ENCODE data around the gene DAB2IP.

Gene DAB2IP

DNA sequence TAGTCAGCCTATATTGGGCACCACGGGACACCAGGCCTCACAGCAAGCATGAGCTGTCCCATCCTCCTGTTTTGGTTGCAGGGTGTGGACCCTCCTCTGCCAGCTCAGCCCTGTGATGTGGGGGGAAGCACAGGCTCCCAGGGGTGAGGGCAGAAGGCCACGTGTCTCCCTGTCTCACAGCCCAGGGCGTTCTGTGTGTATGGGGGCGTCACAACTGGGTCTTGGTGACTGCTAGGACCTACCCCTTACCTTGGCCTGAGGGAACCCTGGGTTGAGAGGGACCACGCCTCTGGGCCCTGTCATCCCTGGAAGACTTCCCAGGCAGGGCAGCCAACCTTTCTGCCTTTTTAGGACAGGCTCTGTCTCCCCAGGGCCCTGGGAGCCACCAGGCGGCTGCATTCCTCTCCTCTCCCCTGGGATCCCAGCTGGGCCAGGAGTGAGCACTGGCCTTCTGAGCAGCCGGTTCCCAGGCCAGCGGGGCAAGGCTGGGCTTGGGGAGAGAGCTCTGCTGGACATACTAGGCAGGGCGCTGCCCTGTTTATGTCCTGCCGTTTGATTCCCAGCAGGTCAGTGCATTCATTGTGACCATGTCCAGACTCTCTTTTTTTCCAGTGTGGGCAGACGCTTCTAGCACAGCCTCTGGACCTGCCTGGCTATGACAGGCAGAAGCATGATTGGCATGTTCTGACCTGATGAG, 97.4 kb downstream of the DAB2IP start:
- no peak for DNase-seq

DNA sequence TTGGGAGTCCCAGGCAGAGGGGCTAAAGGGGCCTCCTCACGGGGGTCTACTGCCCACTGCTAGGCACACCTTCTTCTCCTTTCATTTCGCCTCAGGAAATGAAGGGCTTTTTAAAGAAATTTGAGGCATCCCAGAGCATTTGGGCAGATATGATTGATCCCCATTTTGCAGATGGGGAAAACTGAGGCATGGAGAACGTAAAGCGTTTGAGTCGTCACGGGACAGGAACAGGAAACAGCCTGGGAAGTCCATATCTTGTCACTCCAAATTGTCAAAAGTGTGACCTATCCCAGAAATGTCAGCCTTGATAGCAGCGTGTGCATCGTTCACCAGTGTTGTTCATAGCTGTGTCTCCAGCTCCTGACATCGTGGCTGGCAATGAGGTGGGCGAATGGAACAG, 98.2 kb downstream of the DAB2IP start:
- DNase-seq = no peak

DNA sequence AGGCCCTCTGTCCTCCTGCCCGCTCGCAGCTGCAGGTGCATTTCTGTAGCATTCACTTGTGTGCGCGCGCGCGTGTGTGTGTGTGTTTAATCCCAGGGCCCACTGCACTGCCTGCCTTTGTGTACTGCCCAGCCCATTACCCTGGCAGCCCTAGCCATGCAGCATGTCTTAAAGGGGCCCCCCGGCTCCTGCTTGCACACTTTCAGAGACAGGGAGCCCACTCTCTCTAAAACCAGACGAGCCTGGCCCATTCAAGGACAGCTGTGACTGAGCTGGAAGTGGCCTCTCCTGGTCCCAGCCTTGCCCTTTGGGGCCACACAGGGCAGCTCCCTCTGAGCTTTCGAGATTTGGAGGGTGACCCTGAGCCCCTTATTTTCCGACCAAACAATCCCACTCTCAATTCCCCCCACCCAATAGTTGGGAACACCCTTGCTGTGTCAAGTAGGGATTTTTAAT, 98.9 kb downstream of the DAB2IP start:
- DNase-seq = no peak

DNA sequence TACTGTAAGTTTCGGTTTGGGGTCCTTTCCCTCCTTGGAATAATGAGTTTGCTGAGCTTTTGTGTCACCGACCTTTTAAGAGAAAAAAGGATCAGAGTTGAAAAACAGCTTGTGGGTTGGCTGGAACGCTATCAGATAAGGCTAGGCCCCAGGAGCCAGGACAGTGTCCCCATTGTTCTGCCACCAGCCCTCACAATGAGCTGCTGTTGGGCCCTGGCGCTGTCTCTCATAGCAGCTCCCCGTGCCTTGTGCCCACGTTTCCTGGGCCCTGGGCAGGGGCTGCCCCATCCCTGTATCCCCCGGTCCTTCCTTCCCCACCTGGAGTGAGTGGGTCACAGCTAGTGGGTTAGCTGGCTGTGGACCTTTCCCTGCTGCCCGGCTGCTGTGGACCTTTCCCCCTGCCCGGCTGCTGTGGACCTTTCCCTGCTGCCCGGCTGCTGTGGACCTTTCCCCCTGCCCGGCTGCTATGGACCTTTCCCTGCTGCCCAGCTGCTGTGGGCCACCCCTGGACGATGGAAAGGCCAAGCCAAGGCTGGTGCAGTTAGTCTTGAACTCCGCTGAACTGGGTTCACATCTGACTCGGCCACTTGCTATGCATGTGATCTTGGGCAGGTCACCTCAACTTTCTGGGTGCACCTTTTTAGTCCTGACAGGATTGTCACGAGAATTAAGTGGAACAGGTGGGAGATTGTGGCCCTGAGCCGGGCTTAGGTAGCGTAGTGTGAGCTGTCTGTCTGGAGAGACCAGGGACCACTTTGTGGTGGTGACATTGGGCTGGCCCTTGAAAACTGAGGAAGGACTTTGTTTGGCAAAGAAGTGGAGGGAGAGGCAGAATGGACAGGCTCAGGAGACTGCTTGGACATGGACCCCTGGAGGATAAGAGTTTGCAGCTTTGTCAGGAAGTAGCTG, 99.5 kb downstream of the DAB2IP start:
- no peak for DNase-seq

DNA sequence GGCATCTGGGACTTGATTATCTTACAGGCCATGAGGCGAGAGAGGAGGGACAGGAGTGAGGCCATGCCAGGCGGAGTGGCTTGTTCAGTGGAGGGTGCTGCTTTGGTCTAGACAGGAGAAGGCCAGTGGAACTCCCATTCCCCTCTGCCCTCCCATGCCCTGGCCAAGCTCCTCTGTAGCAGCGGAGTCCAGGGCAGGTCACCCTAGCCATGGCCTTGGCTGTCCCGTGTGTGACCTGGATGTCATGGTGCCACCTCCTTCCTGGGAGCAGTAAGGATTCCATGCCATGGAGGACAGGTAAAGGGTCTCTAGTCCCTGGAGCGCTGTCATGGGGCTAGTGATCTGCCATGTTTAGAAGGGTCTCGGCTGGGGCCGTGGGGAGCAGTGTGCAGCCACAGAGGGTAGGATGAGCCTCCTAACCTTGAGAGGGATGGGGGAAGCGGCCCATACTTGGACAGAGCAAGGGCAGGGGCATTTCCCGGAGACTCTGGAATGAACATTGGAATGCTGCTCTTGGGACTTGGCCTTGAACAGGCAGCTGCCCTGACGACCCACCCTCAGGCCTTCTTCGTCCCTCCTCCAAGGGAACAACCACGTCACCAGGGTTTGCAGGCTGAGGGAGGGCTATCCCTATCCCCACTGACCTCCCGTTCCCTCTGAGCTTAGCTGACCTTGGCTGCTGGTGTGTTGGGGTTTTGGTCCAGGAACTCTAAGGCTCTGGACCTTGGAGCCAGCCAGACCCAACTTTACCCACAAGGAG, 100.4 kb downstream of the DAB2IP start:
- DNase-seq = no peak

DNA sequence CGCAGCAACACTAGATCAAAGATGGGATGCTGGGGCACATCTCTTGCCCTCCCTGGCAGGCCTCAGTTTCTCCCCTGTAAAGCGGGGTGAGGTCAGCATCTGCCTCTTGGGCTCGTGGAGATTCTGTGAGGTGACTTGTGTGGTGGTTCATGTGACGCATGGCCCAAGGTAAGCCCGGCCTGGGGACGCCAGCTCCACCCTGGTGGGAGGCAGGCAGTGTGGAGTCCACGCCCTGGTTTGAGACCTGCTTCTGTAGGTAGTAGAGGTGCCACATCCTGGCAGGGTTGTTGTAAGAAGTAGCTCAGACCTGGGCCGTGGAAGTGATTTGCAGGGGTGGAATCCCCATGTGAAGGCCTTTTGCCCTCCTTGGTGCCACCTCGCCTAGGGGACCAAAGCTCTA, 101.5 kb downstream of the DAB2IP start:
- no peak for DNase-seq

DNA sequence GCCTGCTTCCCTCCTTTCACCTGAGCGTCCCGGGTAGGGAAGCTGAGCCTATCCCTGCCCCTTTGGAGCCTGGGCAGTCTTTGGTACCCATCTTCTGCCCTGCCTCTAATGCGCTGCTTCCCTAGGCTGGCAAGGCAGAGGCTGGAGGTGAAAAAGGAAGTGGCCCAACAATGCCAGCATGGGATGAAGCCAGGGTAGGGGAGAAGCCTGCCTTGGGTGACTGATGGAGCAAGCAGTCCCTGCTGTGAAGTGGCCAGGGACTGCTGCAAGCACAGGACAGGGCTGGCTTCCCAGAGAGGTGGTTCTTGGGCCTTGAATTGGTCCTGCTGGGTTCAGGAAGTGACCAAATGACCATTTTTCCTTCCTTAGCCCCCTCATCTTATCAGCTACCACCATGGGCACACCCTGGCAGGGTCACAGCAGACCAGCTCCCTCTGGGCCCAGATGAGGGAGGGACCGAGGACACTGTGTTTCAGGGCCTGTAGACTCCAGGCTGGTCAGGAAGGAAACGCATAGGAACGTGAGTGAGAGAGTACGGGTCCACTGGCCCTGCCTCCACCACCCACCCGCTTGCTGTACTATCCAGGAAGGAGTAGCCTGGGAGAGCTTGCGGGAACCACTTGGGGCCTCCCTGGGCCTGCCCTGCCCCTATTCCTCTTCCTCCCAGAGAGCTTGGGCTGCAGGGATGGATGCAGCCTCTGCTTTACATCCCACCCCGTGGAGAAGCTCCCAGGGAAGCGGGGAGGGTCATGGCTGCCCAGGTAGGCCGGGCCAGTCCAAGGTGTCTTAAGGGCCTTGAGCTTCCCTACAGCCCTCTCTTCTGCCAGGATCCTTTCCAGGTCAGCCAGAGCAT, 102.6 kb downstream of the DAB2IP start:
- no peak for DNase-seq

DNA sequence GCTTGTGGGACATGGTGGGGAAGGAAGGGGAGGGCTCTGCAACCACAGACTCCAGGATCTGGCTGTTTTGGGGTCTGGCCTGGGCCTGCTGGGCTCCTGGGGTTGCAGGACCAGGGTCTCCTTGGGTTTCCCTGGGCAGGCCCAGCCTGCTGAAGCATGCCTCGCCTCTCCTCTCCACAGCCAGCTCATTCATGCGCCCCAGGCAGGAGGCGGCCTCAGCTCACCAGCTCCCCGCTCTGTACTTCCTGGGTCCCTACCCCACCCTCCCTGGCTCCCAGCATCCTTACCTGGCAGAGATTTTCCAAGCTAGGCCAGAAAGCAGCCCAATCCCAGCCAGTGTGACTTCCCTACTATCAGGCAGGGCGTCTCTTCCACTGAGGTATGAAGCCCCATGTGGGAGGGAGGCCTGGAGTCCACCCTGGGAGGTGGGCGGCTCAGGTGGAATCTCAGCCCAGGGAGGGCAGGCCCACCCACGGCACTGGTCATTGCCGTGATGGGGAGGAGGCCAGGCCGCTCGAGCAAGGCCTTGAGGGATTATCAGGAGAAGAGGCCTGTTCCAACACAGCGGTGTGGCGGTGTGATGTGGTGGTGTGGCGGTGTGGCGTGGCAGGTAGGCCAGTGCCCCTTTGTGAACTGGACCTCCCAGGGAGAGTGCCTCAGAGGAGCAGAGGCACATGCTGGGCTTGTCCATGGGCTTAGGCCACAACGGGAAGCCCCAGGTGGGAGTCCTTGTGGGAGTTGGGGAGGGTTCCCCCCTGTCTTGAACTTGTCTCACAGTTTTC, 103.4 kb downstream of the DAB2IP start:
- DNase-seq = no peak

DNA sequence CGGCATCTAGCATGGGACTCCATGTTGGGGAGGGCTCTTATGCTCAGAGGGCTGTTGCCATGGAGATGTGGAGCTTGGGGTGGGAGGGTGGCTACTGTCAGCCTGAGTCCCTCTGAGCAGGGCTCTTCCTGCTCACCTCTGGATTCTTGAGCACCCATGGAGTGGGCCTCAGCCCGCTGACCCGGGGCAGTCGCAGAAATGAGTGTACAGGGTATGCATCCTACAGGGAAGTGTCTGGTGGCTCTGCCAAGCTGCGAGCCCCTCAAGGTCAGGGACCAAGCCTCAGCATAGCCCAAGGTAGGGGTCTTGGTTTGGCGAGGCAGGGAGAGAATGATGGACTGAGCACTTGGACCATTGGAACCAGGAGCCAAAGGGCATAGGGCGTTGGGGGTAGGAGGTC, 104.1 kb downstream of the DAB2IP start:
- no peak for DNase-seq

DNA sequence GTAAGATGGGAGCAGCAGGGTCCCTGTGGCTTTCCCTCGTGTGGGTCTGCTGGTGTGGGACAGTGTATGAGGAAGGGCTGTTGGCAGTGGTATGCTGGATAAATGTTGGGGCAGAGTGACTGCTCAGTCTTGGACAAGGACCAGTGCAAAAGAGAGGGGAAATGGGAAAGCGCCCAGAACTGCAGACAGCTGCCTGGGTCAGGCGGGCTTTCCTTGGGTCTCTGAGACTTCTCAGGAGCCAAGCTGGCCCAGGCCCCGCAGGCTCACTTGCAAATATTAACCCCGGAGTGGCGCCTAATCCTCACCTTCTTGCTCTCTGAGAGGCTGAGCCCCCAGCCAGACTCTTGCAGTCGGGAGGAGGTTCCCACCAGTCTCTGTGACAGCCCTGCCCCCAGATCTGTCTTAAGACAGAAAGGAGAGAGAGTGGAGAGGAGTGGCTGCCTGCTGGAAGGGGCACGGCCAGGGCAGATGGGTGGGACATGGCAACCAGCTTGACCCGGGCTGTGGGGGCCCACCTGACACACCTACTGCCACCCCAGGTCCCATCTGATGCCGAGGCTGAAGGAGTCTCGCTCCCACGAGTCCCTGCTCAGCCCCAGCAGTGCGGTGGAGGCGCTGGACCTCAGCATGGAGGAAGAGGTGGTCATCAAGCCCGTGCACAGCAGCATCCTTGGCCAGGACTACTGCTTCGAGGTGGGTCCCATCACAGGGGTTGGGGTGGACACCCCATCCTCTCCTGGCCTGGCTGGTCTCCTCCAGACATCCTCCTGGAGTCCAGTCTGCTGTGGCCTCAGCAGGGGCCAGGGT, 105.2 kb downstream of the DAB2IP start:
- DNase-seq = no peak

DNA sequence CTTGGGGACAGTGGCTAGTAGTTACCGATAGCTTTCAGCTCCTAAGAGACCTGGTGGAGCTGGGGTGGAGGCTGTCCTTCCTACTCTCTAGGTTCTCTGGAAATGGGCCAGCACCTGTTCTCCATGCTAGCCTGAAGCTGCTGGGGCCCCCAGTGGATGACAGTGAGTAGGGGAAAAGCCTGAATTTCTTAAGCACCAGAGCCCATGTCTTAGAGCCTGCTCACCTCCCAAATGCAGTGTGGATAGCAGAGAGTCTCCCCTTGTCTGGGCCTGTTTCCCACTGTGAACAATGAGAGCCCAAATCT, 105.8 kb downstream of the DAB2IP start:
- peak; percentile 13 for DNase-seq

DNA sequence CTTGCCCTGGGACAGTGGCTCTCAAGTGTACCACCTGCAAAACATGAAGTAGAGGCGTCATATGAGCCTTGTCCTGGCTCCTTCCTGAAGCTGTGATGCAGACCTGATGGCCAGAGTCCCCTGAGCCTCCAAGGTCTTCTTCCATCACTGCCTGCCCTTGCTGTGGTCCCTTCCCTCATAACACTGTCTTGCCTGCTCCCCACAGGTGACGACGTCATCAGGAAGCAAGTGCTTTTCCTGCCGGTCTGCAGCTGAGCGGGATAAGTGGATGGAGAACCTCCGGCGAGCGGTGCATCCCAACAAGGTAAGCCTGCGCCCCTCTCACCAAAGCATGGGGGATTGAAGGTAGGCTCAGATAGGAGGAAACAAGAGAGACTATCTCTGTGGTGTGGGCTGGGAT, 107.3 kb downstream of the DAB2IP start:
- DNase-seq = no peak

DNA sequence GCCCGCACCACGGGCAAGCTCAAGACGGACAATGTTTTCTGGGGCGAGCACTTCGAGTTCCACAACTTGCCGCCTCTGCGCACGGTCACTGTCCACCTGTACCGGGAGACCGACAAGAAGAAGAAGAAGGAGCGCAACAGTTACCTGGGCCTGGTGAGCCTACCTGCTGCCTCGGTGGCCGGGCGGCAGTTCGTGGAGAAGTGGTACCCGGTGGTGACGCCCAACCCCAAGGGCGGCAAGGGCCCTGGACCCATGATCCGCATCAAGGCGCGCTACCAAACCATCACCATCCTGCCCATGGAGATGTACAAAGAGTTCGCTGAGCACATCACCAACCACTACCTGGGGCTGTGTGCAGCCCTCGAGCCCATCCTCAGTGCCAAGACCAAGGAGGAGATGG, 108.6 kb downstream of the DAB2IP start:
- DNase-seq = no peak

DNA sequence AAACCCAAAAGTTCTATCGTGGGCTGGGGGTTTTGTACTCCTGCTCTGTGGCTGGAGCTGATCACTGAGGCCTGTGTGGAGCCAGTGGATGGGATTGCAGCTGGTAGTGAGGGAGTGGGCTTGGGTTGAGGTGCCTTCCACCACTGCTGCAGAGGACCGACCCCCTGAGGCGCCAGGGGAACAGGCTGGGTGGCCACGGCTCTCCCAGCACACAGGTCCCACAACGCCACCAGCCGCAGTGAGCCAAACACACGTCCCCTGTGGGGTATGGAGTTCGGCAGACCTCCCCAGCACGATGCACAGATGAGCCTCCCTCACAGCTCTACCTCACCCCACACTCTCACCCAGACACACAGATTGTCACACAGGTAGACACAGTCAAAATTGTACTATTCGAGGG, 109.1 kb downstream of the DAB2IP start:
- no peak for DNase-seq

DNA sequence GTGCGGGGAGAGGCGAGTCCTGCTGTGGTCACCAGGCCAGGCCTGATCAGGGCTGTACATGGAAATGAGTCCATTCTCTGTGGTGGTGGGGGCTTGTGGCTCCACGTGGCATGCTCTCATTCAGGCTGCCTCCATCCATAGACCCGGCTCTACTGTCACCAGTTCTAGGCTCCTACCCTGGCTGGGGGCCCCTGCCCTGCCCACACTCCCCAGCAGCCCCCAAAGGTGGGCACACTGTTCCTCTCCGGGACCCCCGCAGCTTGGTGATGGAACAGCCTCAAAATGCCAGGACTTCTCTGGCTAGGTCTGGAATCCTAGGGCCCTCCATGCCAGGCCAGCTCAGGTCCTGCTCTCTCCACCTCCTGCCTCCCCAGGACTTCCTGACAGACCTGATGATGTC, 111.7 kb downstream of the DAB2IP start:
- no peak for DNase-seq

DNA sequence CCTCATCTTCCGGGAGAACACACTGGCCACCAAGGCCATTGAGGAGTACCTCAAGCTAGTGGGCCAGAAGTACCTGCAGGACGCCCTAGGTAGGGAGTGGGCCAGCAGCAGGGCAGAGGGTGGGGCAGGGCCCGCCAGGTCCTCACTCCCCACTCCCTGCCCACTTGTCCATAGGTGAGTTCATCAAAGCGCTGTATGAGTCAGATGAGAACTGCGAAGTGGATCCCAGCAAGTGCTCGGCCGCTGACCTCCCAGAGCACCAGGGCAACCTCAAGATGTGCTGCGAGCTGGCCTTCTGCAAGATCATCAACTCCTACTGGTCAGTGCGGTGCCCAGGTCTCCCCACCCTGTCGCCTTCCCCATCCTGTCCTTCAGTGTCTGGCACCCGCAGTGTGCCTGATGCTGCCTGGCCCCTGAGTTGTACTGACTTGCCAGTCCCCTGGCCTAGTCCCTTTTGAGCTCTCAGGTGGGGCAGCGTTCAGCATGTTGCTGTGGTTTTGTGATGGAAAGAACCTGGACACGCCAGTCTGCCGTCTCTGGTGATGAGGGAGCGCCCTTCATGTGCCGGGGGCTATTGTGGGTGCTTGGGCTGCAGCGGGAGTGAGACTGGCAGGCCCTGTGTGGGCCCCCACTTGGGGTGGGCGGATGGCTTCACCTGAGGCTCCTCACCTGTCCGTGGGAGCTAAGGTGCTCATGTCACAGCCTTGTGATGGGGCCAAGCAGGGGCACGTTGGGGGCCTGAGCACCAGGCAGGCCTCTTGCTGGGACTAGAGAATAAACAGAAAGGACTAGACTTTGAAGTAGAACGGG, 112.3 kb downstream of the DAB2IP start:
- DNase-seq = no peak

DNA sequence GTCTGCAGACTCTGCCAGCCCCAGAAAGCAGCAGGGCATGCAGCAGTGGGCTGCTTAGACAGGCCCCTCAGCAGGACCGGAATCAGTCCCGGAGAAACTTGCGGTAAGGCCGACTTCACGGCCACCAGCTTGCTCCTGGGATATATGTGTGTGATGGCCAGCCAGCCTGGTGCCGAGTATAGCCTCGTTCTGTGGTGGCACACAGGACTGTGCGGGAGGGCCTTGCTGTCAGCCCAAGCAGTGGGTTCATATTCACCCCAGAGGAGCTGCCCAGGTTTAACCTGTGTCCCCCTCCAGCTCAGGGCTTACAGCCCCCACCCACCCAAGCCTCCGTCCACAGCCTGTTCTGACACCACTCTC, 112.9 kb downstream of the DAB2IP start:
- no peak for DNase-seq

DNA sequence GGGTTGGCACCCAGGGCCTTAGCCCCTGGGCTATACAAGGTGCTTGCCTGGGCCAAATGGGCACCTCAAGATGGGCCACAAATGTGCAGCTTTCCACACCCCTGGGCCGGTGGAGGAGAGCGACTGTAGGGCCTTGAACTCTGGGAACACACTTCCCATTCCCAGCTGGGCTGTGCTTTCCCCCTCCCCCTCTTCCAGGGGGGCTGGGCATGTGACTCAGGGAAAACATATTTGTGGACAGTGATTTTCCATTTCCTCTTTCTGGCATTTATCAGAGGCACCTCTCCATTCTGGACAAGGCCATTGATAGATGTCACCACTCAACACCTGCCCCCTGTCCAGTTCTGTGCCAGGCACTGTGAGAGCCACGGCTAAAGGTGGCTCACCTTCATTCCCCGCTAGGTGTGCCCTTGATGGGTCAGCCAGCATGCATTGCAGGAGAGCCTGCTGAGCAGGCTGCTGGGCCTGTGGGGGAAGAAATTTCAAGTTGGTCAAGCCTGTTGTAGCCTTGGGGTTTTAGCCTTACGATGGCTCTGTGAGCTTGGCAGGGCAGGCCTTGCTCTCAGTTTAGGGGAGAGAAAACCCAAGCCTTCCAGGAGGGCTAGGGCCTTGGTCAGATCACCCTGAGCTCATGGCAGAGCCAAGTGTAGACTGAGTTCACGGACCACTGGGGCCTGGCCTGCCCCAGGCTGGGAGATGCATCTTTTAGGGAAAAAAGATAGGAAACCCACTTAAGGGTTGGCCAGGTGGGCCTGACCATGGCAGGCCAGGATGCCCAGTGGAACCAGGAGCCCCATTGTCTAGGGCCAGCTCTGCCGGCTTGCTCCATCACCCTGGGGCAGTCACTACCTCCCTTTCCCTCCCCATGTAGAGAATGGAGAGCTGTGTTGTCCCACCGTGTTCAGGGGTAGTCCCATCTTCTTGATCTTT, 113.9 kb downstream of the DAB2IP start:
- no peak for DNase-seq

DNA sequence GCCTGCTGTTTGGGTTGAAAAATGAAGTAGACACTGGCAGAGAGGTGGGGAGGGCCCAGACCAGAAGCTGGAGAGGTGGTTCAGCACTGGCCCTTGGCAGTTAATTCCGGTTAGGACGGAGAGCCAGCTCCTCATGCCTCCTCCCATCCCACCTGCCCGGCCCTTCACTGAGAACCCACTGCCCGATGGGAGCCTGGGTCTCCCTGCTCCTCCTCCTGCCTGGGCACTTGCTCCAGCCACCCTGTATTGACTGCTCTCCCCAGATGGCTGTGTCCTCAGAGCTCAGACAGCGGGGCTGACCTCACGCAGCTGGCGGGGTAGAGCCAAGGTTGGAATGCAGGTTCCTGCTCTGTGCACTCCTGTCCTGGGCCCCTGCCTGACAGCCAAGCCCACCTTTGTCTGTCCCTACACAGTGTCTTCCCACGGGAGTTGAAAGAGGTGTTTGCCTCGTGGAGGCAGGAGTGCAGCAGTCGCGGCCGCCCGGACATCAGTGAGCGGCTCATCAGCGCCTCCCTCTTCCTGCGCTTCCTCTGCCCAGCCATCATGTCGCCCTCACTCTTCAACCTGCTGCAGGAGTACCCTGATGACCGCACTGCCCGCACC, 114.7 kb downstream of the DAB2IP start:
- DNase-seq = no peak
